H1 (cell line): Measurements from ENCODE around the gene LONRF2. TPM values are rescaled to one million over a fixed set of nuclear protein-coding genes. Genes with fewer than 3 reads are reported as not detected.

Experiments
- CTCF ChIA-PET: fragments of 300-600 bp; sonication (Branson Sonifier 250); formaldehyde crosslinking; loops from one replicate; lab custom pipeline; 2021; ENCODE audit not compliant: partially characterized antibody; lab: Charles Lee
- POLR2A ChIA-PET: fragments of 300-600 bp; sonication (Branson Sonifier 250); formaldehyde crosslinking; loops from one replicate; lab custom pipeline; 2021; ENCODE audit warnings: inconsistent platforms; ENCODE audit not compliant: partially characterized antibody; lab: Charles Lee
- DNase-seq, 2 experiments: peaks; one replicate each; pipeline versions ENCODE4 v3.0.0 to v3.0.0-alpha.2; 2010 to 2022; ENCODE audit warnings: low spot score in 2 of 2, low read depth in 1 of 2, mixed read lengths in 1 of 2
- FAIRE-seq: peaks from 2 replicates; lab custom pipeline; 2011; peaks lifted over from hg19 to GRCh38; lab: Jason Lieb, UNC
- H2AFZ ChIP-seq: 2 replicates; pipeline ENCODE4 v1.8.1; 2012; ENCODE audit warnings: low read length, inconsistent platforms
- H2AK5ac ChIP-seq: 2 replicates; pipeline ENCODE4 v1.6.1; 2013; ENCODE audit warnings: low read depth, low read length
- H2BK120ac ChIP-seq: replicated peaks from 2 replicates; pipeline ENCODE3; 2013; ENCODE audit warnings: low read depth, low read length, inconsistent platforms
- H2BK12ac ChIP-seq: 2 replicates; pipeline ENCODE4 v1.6.1; 2013; ENCODE audit warnings: low read depth, low read length
- H2BK15ac ChIP-seq: 2 replicates; pipeline ENCODE4 v1.6.1; 2013; ENCODE audit warnings: low read length
- H2BK20ac ChIP-seq: 2 replicates; pipeline ENCODE4 v1.6.1; 2013; ENCODE audit warnings: low read length
- H2BK5ac ChIP-seq: 2 replicates; pipeline ENCODE4 v1.6.1; 2013; ENCODE audit warnings: low read depth, low read length
- H3K14ac ChIP-seq: 2 replicates; pipeline ENCODE4 v1.6.1; 2013; ENCODE audit warnings: inconsistent platforms; ENCODE audit not compliant: insufficient read length
- H3K18ac ChIP-seq: 2 replicates; pipeline ENCODE4 v1.6.1; 2013; ENCODE audit warnings: low read length; ENCODE audit errors: extremely low read depth
- H3K23ac ChIP-seq: 2 replicates; pipeline ENCODE4 v1.6.1; 2013; ENCODE audit warnings: inconsistent platforms; ENCODE audit not compliant: insufficient read length
- H3K23me2 ChIP-seq: 2 replicates; pipeline ENCODE4 v1.6.1; 2013; ENCODE audit warnings: low read depth, low read length
- H3K27ac ChIP-seq: 2 replicates; pipeline ENCODE4 v1.6.1; 2011; ENCODE audit warnings: low read depth, low read length, inconsistent platforms
- H3K27me3 ChIP-seq, 4 experiments: replicated peaks in 1 of 4; 1 replicate in 1 of 4; 2 replicates in 3 of 4; pipeline versions ENCODE4 v1.6.1 to v1.8.1; 2011 to 2013; ENCODE audit warnings: low read length in 3 of 4, mild to moderate bottlenecking in 3 of 4, inconsistent platforms in 2 of 4, mixed read lengths in 2 of 4, moderate library complexity in 1 of 4; ENCODE audit not compliant: control insufficient read depth in 3 of 4, insufficient read depth in 3 of 4; ENCODE audit errors: extremely low read depth in 1 of 4
- H3K36me3 ChIP-seq, 4 experiments: 2 replicates each; pipeline versions ENCODE4 v1.6.1 to v1.8.1; 2011 to 2013; ENCODE audit warnings: mild to moderate bottlenecking in 4 of 4, low read length in 3 of 4, moderate library complexity in 2 of 4, control low read depth in 1 of 4, inconsistent platforms in 1 of 4; ENCODE audit not compliant: insufficient read depth in 4 of 4, control insufficient read depth in 2 of 4
- H3K4ac ChIP-seq: replicated peaks from 2 replicates; pipeline ENCODE3; 2013; ENCODE audit warnings: low read length, low read depth, mixed read lengths, inconsistent platforms; ENCODE audit not compliant: insufficient read length
- H3K4me1 ChIP-seq, 4 experiments: replicated peaks in 1 of 4; 1 replicate in 1 of 4; 2 replicates in 3 of 4; pipeline versions ENCODE4 v1.6.1 to v1.8.1; 2011 to 2013; ENCODE audit warnings: low read length in 3 of 4, inconsistent platforms in 2 of 4, mixed read lengths in 1 of 4; ENCODE audit not compliant: insufficient read depth in 4 of 4, control insufficient read depth in 3 of 4
- H3K4me2 ChIP-seq, 2 experiments: 2 replicates each; pipeline versions ENCODE4 v1.6.1 to v1.8.1; 2011 to 2013; ENCODE audit warnings: low read depth in 2 of 2, low read length in 2 of 2, control low read depth in 1 of 2, inconsistent platforms in 1 of 2, mild to moderate bottlenecking in 1 of 2; ENCODE audit not compliant: insufficient read depth in 1 of 2
- H3K4me3 ChIP-seq, 4 experiments: fragments of 200-600, 300-600 bp in 1 of 4; sonication (generic), shearing (Covaris generic), sonication (Bioruptor Twin) in 1 of 4; 2 replicates each; pipeline versions ENCODE4 v1.5.1 to v1.8.1; 2011 to 2016; ENCODE audit warnings: low read length in 4 of 4, low read depth in 3 of 4, control low read depth in 2 of 4, inconsistent platforms in 2 of 4, mild to moderate bottlenecking in 2 of 4, mixed read lengths in 1 of 4, moderate library complexity in 1 of 4; ENCODE audit not compliant: insufficient read depth in 2 of 4; ENCODE audit errors: extremely low read depth in 1 of 4
- H3K56ac ChIP-seq: replicated peaks from 2 replicates; pipeline ENCODE3; 2013; ENCODE audit warnings: low read depth, mild to moderate bottlenecking, mixed read lengths, low read length, inconsistent platforms; ENCODE audit not compliant: insufficient read length
- H3K79me1 ChIP-seq: 2 replicates; pipeline ENCODE4 v1.6.1; 2013; ENCODE audit warnings: low read depth, low read length, control low read depth
- H3K79me2 ChIP-seq, 2 experiments: 2 replicates each; pipeline versions ENCODE4 v1.6.1 to v1.8.1; 2012 to 2013; ENCODE audit warnings: low read length in 2 of 2, mild to moderate bottlenecking in 2 of 2, inconsistent platforms in 1 of 2; ENCODE audit not compliant: insufficient read depth in 2 of 2, control insufficient read depth in 1 of 2
- H3K9ac ChIP-seq, 4 experiments: replicated peaks in 1 of 4; 1 replicate in 1 of 4; 2 replicates in 3 of 4; pipeline versions ENCODE4 v1.6.1 to v1.8.1; 2011 to 2013; ENCODE audit warnings: low read depth in 3 of 4, low read length in 3 of 4, control low read depth in 2 of 4, mild to moderate bottlenecking in 2 of 4, moderate library complexity in 2 of 4, inconsistent platforms in 1 of 4; ENCODE audit errors: extremely low read depth in 1 of 4
- H3K9me3 ChIP-seq, 2 experiments: 2 replicates each; pipeline versions ENCODE4 v1.6.1 to v1.8.1; 2012 to 2013; ENCODE audit warnings: mild to moderate bottlenecking in 2 of 2, moderate library complexity in 2 of 2, control low read depth in 1 of 2, inconsistent platforms in 1 of 2, low read depth in 1 of 2, low read length in 1 of 2, mixed read lengths in 1 of 2; ENCODE audit not compliant: insufficient read depth in 2 of 2
- H4K20me1 ChIP-seq, 2 experiments: replicated peaks in 1 of 2; 2 replicates each; pipeline versions ENCODE3 to v1.8.1; 2011 to 2013; ENCODE audit warnings: inconsistent platforms in 2 of 2, low read length in 2 of 2, mild to moderate bottlenecking in 1 of 2; ENCODE audit not compliant: insufficient read depth in 2 of 2, control insufficient read depth in 1 of 2
- H4K5ac ChIP-seq: 2 replicates; pipeline ENCODE4 v1.6.1; 2013; ENCODE audit warnings: low read length, low read depth, mixed read lengths, inconsistent platforms; ENCODE audit not compliant: insufficient read length
- H4K8ac ChIP-seq: 2 replicates; pipeline ENCODE4 v1.8.0; 2013; ENCODE audit warnings: mild to moderate bottlenecking, moderate library complexity, low read length, inconsistent platforms; ENCODE audit not compliant: insufficient read depth; ENCODE audit errors: extremely low read depth
- H4K91ac ChIP-seq: replicated peaks from 2 replicates; pipeline ENCODE3; 2013; ENCODE audit warnings: low read length, mixed read lengths, inconsistent platforms; ENCODE audit not compliant: insufficient read length
- EGR1 ChIP-seq: IDR thresholded peaks from 2 replicates; pipeline ENCODE4 v1.6.1; 2011; ENCODE audit warnings: low read depth, low read length, borderline replicate concordance
- RFX5 ChIP-seq: IDR thresholded peaks from 2 replicates; pipeline ENCODE4 v1.6.1; 2011; ENCODE audit warnings: low read depth, low read length, improper control_type of control experiment, borderline replicate concordance
- WGBS, 2 experiments: shearing (Covaris generic) in 1 of 2; methylation state at CpG; one replicate each; pipeline versions ENCODE4 v1.1.6 to v1.1.7; 2013 to 2015; ENCODE audit warnings: low lambda C conversion rate in 2 of 2, mixed read lengths in 2 of 2, inconsistent platforms in 1 of 2, low coverage in 1 of 2, missing lambda C conversion rate in 1 of 2; ENCODE audit not compliant: insufficient replicate concordance in 2 of 2, insufficient coverage in 1 of 2, insufficient read length in 1 of 2; ENCODE audit errors: extremely low coverage in 1 of 2, missing lambda C conversion rate in 1 of 2; 5-methylcytosine and 5-hydroxymethylcytosine counted together
- polyA plus RNA-seq, 7 experiments: library from polyadenylated mRNA; depleted of rRNA in 3 of 7; stranded (reverse) in 5 of 7; unstranded in 2 of 7; fragments of >200 nt in 5 of 7; fragments of 200-250 nt in 2 of 7; gene quantifications; 1 replicate in 5 of 7; 2 replicates in 1 of 7; 4 replicates in 1 of 7; pipeline versions ENCODE4 v1.2.1 to v1.2.3, GENCODE V29; 2011 to 2013; ENCODE audit warnings: missing spikeins in 2 of 7, mixed read lengths in 2 of 7
- total RNA-seq: library from RNA; stranded (reverse); fragmentation: NEBNext Ultra II Directional; extraction: Animal tissue kit (Norgen Biotek cat#: 25700); gene quantifications from 2 replicates; pipeline ENCODE4 v1.2.1, GENCODE V29; 2021

The LONRF2 gene
- total and polyA plus RNA-seq, 2 of the 8 experiments (the other 6 are each of a cell fraction or from before 2014, with no cell fraction given): 0.24 to 0.74 TPM

GRCh38 chr2:100278986-100279385 is 43.3 kb downstream of the LONRF2 start:
- H3K79me2 ChIP-seq: no peaks in the 10 kb centered on the region
- H3K79me1 ChIP-seq: no peaks in the 10 kb centered on the region
- POLR2A ChIA-PET: no interaction called here
- DNase-seq (peak in 1 of 2 experiments; percentile 39), FAIRE-seq (no peak)
- H3K9ac ChIP-seq: no peak overlapping the region
- TF ChIP-seq EGR1 (no peak), RFX5 (no peak)
- H2AK5ac ChIP-seq: no peak overlapping the region
- H3K9me3 ChIP-seq: no peaks in the 10 kb centered on the region
- H3K23me2 ChIP-seq: no peaks in the 10 kb centered on the region
- H2BK20ac ChIP-seq: no peak overlapping the region
- H3K56ac ChIP-seq: no peak overlapping the region
- H4K5ac ChIP-seq: no peak overlapping the region
- peak overlapping the region; percentile 14; the same call in 1 of the 2 replicates for H2BK12ac ChIP-seq
- no peak overlapping the region for H4K8ac ChIP-seq
- H3K4me2 ChIP-seq: no peak overlapping the region
- no peak overlapping the region; the same call in 1 of the 2 replicates for H2BK5ac ChIP-seq
- H3K27me3 ChIP-seq: no peaks in the 10 kb centered on the region
- no peaks in the 10 kb centered on the region for H3K36me3 ChIP-seq
- peaks cover 0 to 12% (median 8%) of the 10 kb centered on the region in 4 experiments; a peak in 4 of 7 replicates for H3K4me1 ChIP-seq
- H3K4ac ChIP-seq: no peak overlapping the region
- 86% methylated on average over 8 of the region's 11 CpGs; no CpG with 5 or more reads in 1 of the 2 experiments for WGBS, 2 experiments
- H3K14ac ChIP-seq: no peak overlapping the region
- no peak overlapping the region for H3K4me3 ChIP-seq
- no peak overlapping the region for H2BK15ac ChIP-seq
- no peak overlapping the region for H2BK120ac ChIP-seq
- no peak overlapping the region for H3K27ac ChIP-seq
- H3K18ac ChIP-seq: no peak overlapping the region; the same call in 1 of the 2 replicates
- no peak overlapping the region for H3K23ac ChIP-seq
- CTCF ChIA-PET: interaction anchor here (1.4 to 10.0 kb wide), 2 partner anchors 18 to 102 kb away, joined by 7 to 103 read pairs; no protein-coding TSS in a partner anchor
- no peak overlapping the region for H2AFZ ChIP-seq
- H4K20me1 ChIP-seq: no peaks in the 10 kb centered on the region
- H4K91ac ChIP-seq: no peak overlapping the region
